Keratinocyte (primary cell): ENCODE measurements around the gene BPNT1.

Experiments used
- CTCF ChIP-seq, 3 experiments: IDR thresholded peaks in 1 of 3; conservative IDR thresholded peaks in 1 of 3; optimal IDR thresholded peaks in 1 of 3; 2 replicates in 2 of 3; 3 replicates in 1 of 3; pipeline versions ENCODE3 to v1.5.1; 2011; ENCODE audit warnings: low read length in 3 of 3, mild to moderate bottlenecking in 3 of 3, moderate library complexity in 2 of 3, control low read depth in 1 of 3, inconsistent platforms in 1 of 3; ENCODE audit not compliant: insufficient read depth in 2 of 3; ENCODE audit errors: extremely low read depth in 1 of 3
- EZH2 ChIP-seq: IDR thresholded peaks from one replicate; pipeline ENCODE4 v1.6.1; 2012; ENCODE audit warnings: inconsistent platforms, mild to moderate bottlenecking, low read length, moderate library complexity

GRCh38 chr1:220077887-220078286 is 11.7 kb downstream of the BPNT1 start:
- no peak for TF ChIP-seq CTCF (optimal IDR thresholded peaks at IDR 0.05 in 1 of 3, IDR thresholded peaks at IDR 0.05 in 1 of 3, conservative IDR thresholded peaks at IDR 0.05 in 1 of 3; ENCODE audit: extremely low read depth in 1 of 3, insufficient read depth in 2 of 3, low read length in 3 of 3)
- TF ChIP-seq EZH2 = no peak
